H1 (cell line): ENCODE results near the gene TRIM46.

Experiments used
- CBX5 ChIP-seq: fragments of 300-800, 300-1000 bp; sonication (generic); IDR thresholded peaks from 2 replicates; pipeline ENCODE4 v1.7.1; 2016; ENCODE audit warnings: antibody characterized with exemption, low read length, low read depth
- CEBPB ChIP-seq: IDR thresholded peaks from 2 replicates; pipeline ENCODE4 v1.6.1; 2012; ENCODE audit warnings: low read depth, low read length
- CHD1 ChIP-seq: IDR thresholded peaks from 2 replicates; pipeline ENCODE4 v1.6.1; 2012; ENCODE audit warnings: low read depth, low read length, improper control_type of control experiment
- EGR1 ChIP-seq: IDR thresholded peaks from 2 replicates; pipeline ENCODE4 v1.6.1; 2011; ENCODE audit warnings: low read depth, low read length, borderline replicate concordance
- EP300 ChIP-seq, 2 experiments: IDR thresholded peaks; 1 replicate in 1 of 2; 2 replicates in 1 of 2; pipeline ENCODE4 v1.6.1; 2011 to 2012; ENCODE audit warnings: low read depth in 2 of 2, low read length in 2 of 2, mild to moderate bottlenecking in 2 of 2, borderline replicate concordance in 1 of 2, inconsistent platforms in 1 of 2, moderate library complexity in 1 of 2
- HDAC2 ChIP-seq, 2 experiments: fragments of 300-600 bp in 1 of 2; sonication (generic) in 1 of 2; IDR thresholded peaks; 2 replicates each; pipeline ENCODE4 v1.6.1; 2011 to 2012; ENCODE audit warnings: low read depth in 2 of 2, low read length in 2 of 2, mild to moderate bottlenecking in 2 of 2, moderate library complexity in 2 of 2, borderline replicate concordance in 1 of 2, inconsistent platforms in 1 of 2
- MAFK ChIP-seq: IDR thresholded peaks from 2 replicates; pipeline ENCODE4 v1.6.1; 2012; ENCODE audit warnings: low read depth, mild to moderate bottlenecking, improper control_type of control experiment, low read length
- POLR2AphosphoS5 ChIP-seq: IDR thresholded peaks from 2 replicates; pipeline ENCODE4 v1.6.1; 2011; ENCODE audit warnings: low read depth, low read length
- RNF2 ChIP-seq: fragments of 200-900, 300-1000 bp; sonication (generic); IDR thresholded peaks from 2 replicates; pipeline ENCODE4 v1.7.1; 2016; ENCODE audit warnings: borderline replicate concordance, low read depth, mild to moderate bottlenecking, antibody characterized with exemption, low read length; ENCODE audit not compliant: poor library complexity, severe bottlenecking; ENCODE audit errors: missing control alignments
- SIN3A ChIP-seq, 2 experiments: IDR thresholded peaks in 1 of 2; conservative IDR thresholded peaks in 1 of 2; 2 replicates each; pipeline ENCODE4 v1.6.1; 2011 to 2012; ENCODE audit warnings: low read length in 2 of 2, improper control_type of control experiment in 1 of 2, low read depth in 1 of 2, mild to moderate bottlenecking in 1 of 2
- TAF1 ChIP-seq: IDR thresholded peaks from 2 replicates; pipeline ENCODE4 v1.6.1; 2011; ENCODE audit warnings: mild to moderate bottlenecking, low read depth, low read length
- ZNF274 ChIP-seq: IDR thresholded peaks from 2 replicates; pipeline ENCODE4 v1.7.0; 2012; ENCODE audit warnings: low read length, borderline replicate concordance; ENCODE audit errors: extremely low read depth
- TF ChIP-seq, protein P1 (sequence below), 3 experiments: IDR thresholded peaks; 1 replicate in 2 of 3; 2 replicates in 1 of 3; pipeline versions ENCODE4 v1.5.1 to v1.6.1; 2011; ENCODE audit warnings: low read length in 3 of 3, mild to moderate bottlenecking in 3 of 3, inconsistent platforms in 2 of 3, low read depth in 1 of 3, moderate library complexity in 1 of 3; ENCODE audit not compliant: insufficient read depth in 1 of 3; ENCODE audit errors: control extremely low read depth in 1 of 3

DNA sequence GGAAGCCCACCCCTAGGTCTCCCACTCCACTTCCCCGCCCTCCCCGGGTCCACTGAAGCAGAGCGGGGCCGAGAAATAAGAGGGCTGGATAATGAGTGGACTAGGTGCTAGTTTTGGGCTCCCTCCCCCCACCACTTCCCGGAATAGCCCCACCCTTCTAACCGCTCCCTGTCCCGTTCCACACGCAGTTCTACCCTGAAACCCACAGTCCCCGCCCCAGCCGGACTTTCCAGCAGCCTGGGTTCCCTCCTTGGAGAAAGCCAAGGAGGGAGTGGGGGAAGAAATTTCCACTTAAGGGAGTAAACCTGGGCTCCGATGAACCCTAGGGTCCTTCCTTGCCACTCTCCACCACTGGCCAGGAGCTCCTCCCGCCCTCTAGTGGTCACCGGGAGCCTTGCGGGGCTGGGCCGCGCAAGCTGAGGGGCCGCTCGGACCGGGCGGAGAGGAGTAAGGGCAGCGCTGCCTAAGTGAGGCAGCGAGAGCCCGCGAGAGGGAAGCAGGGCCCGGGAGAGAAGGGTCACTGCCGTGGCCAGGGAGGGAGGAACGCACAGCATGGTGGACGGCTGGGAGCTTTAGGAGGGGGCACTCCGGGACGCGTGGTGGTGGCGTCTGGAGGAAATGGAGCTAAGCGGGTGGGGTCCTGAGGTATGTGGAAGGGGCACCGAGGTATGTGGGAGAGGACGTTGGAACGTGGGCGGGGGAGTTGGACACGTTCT, 19.8 kb downstream of the TRIM46 start:
- TF ChIP-seq, protein P1, sequence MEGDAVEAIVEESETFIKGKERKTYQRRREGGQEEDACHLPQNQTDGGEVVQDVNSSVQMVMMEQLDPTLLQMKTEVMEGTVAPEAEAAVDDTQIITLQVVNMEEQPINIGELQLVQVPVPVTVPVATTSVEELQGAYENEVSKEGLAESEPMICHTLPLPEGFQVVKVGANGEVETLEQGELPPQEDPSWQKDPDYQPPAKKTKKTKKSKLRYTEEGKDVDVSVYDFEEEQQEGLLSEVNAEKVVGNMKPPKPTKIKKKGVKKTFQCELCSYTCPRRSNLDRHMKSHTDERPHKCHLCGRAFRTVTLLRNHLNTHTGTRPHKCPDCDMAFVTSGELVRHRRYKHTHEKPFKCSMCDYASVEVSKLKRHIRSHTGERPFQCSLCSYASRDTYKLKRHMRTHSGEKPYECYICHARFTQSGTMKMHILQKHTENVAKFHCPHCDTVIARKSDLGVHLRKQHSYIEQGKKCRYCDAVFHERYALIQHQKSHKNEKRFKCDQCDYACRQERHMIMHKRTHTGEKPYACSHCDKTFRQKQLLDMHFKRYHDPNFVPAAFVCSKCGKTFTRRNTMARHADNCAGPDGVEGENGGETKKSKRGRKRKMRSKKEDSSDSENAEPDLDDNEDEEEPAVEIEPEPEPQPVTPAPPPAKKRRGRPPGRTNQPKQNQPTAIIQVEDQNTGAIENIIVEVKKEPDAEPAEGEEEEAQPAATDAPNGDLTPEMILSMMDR (IDR thresholded peaks at IDR 0.05; ENCODE audit: control extremely low read depth in 1 of 3, insufficient read depth in 1 of 3, low read depth in 1 of 3, low read length in 3 of 3): peak in 2 of 3 experiments; percentile 93; a peak in 3 of 4 replicates
- TF ChIP-seq SIN3A (conservative IDR thresholded peaks at IDR 0.05 in 1 of 2, IDR thresholded peaks at IDR 0.05 in 1 of 2; ENCODE audit: low read depth in 1 of 2, low read length in 2 of 2): peak; percentile 58 to 84; a peak in 2 of 4 replicates
- TF ChIP-seq HDAC2 (IDR thresholded peaks at IDR 0.05; ENCODE audit: borderline replicate concordance in 1 of 2, low read depth in 2 of 2, low read length in 2 of 2): peak in 1 of 2 experiments; percentile 89; a peak in 2 of 4 replicates
- TF ChIP-seq ZNF274: no peak
- peak; percentile 64; the same call in 1 of the 2 replicates for TF ChIP-seq POLR2AphosphoS5
- no peak for TF ChIP-seq MAFK
- no peak for TF ChIP-seq RNF2
- no peak for TF ChIP-seq CHD1
- peak; percentile 70 for TF ChIP-seq TAF1
- TF ChIP-seq CEBPB: no peak
- TF ChIP-seq CBX5: no peak
- peak in 1 of 2 experiments; percentile 70; a peak in 1 of 3 replicates for TF ChIP-seq EP300 (IDR thresholded peaks at IDR 0.05; ENCODE audit: borderline replicate concordance in 1 of 2, low read depth in 2 of 2, low read length in 2 of 2)
- TF ChIP-seq EGR1: no peak
